HUES48 (cell line): ENCODE results near the gene LRRC61.

Experiments
- H3K27ac ChIP-seq: one replicate; pipeline ENCODE4 v1.7.0; 2013; ENCODE audit warnings: low read depth, low read length, inconsistent platforms
- H3K27me3 ChIP-seq: 2 replicates; pipeline ENCODE4 v1.6.1; 2013; ENCODE audit warnings: mild to moderate bottlenecking, low read length; ENCODE audit not compliant: control insufficient read depth, insufficient read depth
- H3K36me3 ChIP-seq: 2 replicates; pipeline ENCODE4 v1.6.1; 2013; ENCODE audit warnings: low read length; ENCODE audit not compliant: control insufficient read depth, insufficient read depth
- H3K4me1 ChIP-seq: 2 replicates; pipeline ENCODE4 v1.6.1; 2013; ENCODE audit warnings: mild to moderate bottlenecking, low read length; ENCODE audit not compliant: control insufficient read depth, insufficient read depth
- H3K4me3 ChIP-seq: 2 replicates; pipeline ENCODE4 v1.5.1; 2013; ENCODE audit warnings: mild to moderate bottlenecking, low read depth, low read length
- H3K9ac ChIP-seq: 2 replicates; pipeline ENCODE4 v1.6.1; 2013; ENCODE audit warnings: mild to moderate bottlenecking, low read depth, low read length, moderate library complexity
- H3K9me3 ChIP-seq: 2 replicates; pipeline ENCODE4 v1.6.1; 2013; ENCODE audit warnings: low read length; ENCODE audit not compliant: control insufficient read depth, insufficient read depth

The LRRC61 gene

GRCh38 chr7:150340024-150340749 is 17.0 kb downstream of the LRRC61 start:
- Histone ChIP-seq H3K4me3 (peak overlapping the region; percentile 77), H3K9me3 (peaks cover 7% of the 10 kb centered on the region; the same call in 1 of the 2 replicates)

GRCh38 chr7:150340875-150341262 is 17.7 kb downstream of the LRRC61 start:
- Histone ChIP-seq H3K27ac (peak overlapping the region; percentile 5), H3K27me3 (peaks cover 34% of the 10 kb centered on the region), H3K9me3 (peaks cover 7% of the 10 kb centered on the region; the same call in 1 of the 2 replicates), H3K4me3 (peak overlapping the region; percentile 77), H3K36me3 (peaks cover 32% of the 10 kb centered on the region), H3K4me1 (peaks cover 42% of the 10 kb centered on the region), H3K9ac (peak overlapping the region; percentile 58)

More at GRCh38 chr7:150340024-150340749, 17.0 kb downstream of the LRRC61 start:
- H3K27me3 ChIP-seq, result peaks cover 34% of the 10 kb centered on the region
- H3K4me1 ChIP-seq, result peaks cover 48% of the 10 kb centered on the region
- no peak overlapping the region for H3K9ac ChIP-seq
- H3K27ac ChIP-seq, result peak overlapping the region; percentile 10
- H3K36me3 ChIP-seq, result peaks cover 32% of the 10 kb centered on the region

GRCh38 chr7:150341263-150342120 is 18.3 kb downstream of the LRRC61 start, which contains the start of gene RARRES2:
TSS of gene RARRES2 (minus strand) at chr7:150341629. CDS start at chr7:150340609, 1,020 bp downstream.
- peak within 1 kb of the TSS; percentile 77 for H3K4me3 ChIP-seq
- peaks cover 34% of the 10 kb centered on the region for H3K27me3 ChIP-seq
- peaks cover 35% of the 10 kb centered on the region for H3K4me1 ChIP-seq
- H3K27ac ChIP-seq, result peak within 1 kb of the TSS; percentile 5
- peak within 1 kb of the TSS; percentile 58 for H3K9ac ChIP-seq
- peaks cover 26% of the 10 kb centered on the region for H3K36me3 ChIP-seq
- peaks cover 7% of the 10 kb centered on the region; the same call in 1 of the 2 replicates for H3K9me3 ChIP-seq

GRCh38 chr7:150342121-150342408 is 18.9 kb downstream of the LRRC61 start:
- H3K27ac ChIP-seq, result no peak overlapping the region
- peaks cover 32% of the 10 kb centered on the region for H3K4me1 ChIP-seq
- peaks cover 20% of the 10 kb centered on the region for H3K36me3 ChIP-seq
- H3K4me3 ChIP-seq, result peak overlapping the region; percentile 55
- no peak overlapping the region for H3K9ac ChIP-seq
- H3K27me3 ChIP-seq, result peaks cover 34% of the 10 kb centered on the region
- H3K9me3 ChIP-seq, result peaks cover 7% of the 10 kb centered on the region; the same call in 1 of the 2 replicates

GRCh38 chr7:150343225-150343624 is 20.1 kb downstream of the LRRC61 start:
- Histone ChIP-seq H3K9me3 (peaks cover 7% of the 10 kb centered on the region; the same call in 1 of the 2 replicates), H3K4me1 (peaks cover 32% of the 10 kb centered on the region), H3K4me3 (no peak overlapping the region), H3K9ac (no peak overlapping the region), H3K36me3 (peaks cover 9% of the 10 kb centered on the region), H3K27me3 (peaks cover 34% of the 10 kb centered on the region), H3K27ac (no peak overlapping the region)

GRCh38 chr7:150344299-150344698 is 21.1 kb downstream of the LRRC61 start:
- Histone ChIP-seq H3K36me3 (no peaks in the 10 kb centered on the region; the same call in 1 of the 2 replicates), H3K9ac (no peak overlapping the region), H3K27me3 (peaks cover 34% of the 10 kb centered on the region), H3K27ac (no peak overlapping the region), H3K4me3 (no peak overlapping the region), H3K9me3 (peaks cover 7% of the 10 kb centered on the region; the same call in 1 of the 2 replicates), H3K4me1 (peaks cover 26% of the 10 kb centered on the region)

- H3K36me3 ChIP-seq, result no peaks in the 10 kb centered on the region
- H3K27ac ChIP-seq, result no peak overlapping the region
- H3K4me1 ChIP-seq, result peaks cover 19% of the 10 kb centered on the region
- peaks cover 34% of the 10 kb centered on the region for H3K27me3 ChIP-seq
- peaks cover 7% of the 10 kb centered on the region; the same call in 1 of the 2 replicates for H3K9me3 ChIP-seq
- no peak overlapping the region for H3K9ac ChIP-seq
- H3K4me3 ChIP-seq, result no peak overlapping the region
These were observed 21.9 kb downstream of the LRRC61 start for GRCh38 chr7:150345012-150345411.

- Histone ChIP-seq H3K4me3 (no peak overlapping the region), H3K4me1 (peaks cover 14% of the 10 kb centered on the region), H3K36me3 (no peaks in the 10 kb centered on the region), H3K9ac (no peak overlapping the region), H3K27me3 (peaks cover 25% of the 10 kb centered on the region), H3K9me3 (peaks cover 7% of the 10 kb centered on the region; the same call in 1 of the 2 replicates), H3K27ac (no peak overlapping the region)
These were observed 23.8 kb downstream of the LRRC61 start for GRCh38 chr7:150346922-150347321.

- H3K9ac ChIP-seq, result no peak overlapping the region
- H3K36me3 ChIP-seq, result no peaks in the 10 kb centered on the region
- no peak overlapping the region for H3K27ac ChIP-seq
- H3K9me3 ChIP-seq, result no peaks in the 10 kb centered on the region
- no peaks in the 10 kb centered on the region for H3K27me3 ChIP-seq
- no peak overlapping the region for H3K4me3 ChIP-seq
- H3K4me1 ChIP-seq, result peaks cover 2% of the 10 kb centered on the region; the same call in 1 of the 2 replicates
These were observed 28.5 kb downstream of the LRRC61 start for GRCh38 chr7:150351587-150352194.

- Histone ChIP-seq H3K4me3 (no peak overlapping the region), H3K36me3 (no peaks in the 10 kb centered on the region), H3K27me3 (no peaks in the 10 kb centered on the region), H3K4me1 (peaks cover 13% of the 10 kb centered on the region), H3K9me3 (no peaks in the 10 kb centered on the region), H3K9ac (no peak overlapping the region), H3K27ac (no peak overlapping the region)
These were observed 32.5 kb downstream of the LRRC61 start for GRCh38 chr7:150355666-150356059.
